Activated naive CD4-positive, alpha-beta T cell treated with anti-CD3 and anti-CD28 coated beads, Interleukin-2, amount 50 U/mL, for 24 hours (primary cell): ENCODE data around the gene TP63.
"Not testable (repeated sequence)": the region's sequence is repeated elsewhere in the genome, so short reads cannot be mapped to it uniquely, and the experiment has no call there.

Experiments
- H3K27ac Mint-ChIP-seq: one replicate; pipeline ENCODE4 v1.8.0; 2021; ENCODE audit warnings: mild to moderate bottlenecking, mixed read lengths
- H3K27me3 Mint-ChIP-seq: one replicate; pipeline ENCODE4 v1.8.0; 2021; ENCODE audit warnings: mixed read lengths
- H3K36me3 Mint-ChIP-seq: one replicate; pipeline ENCODE4 v1.8.0; 2021; ENCODE audit warnings: mixed read lengths
- H3K4me1 Mint-ChIP-seq: one replicate; pipeline ENCODE4 v1.8.0; 2021; ENCODE audit warnings: mixed read lengths
- H3K4me3 Mint-ChIP-seq: one replicate; pipeline ENCODE4 v1.8.0; 2021; ENCODE audit warnings: mild to moderate bottlenecking, mixed read lengths
- H3K9me3 Mint-ChIP-seq: one replicate; pipeline ENCODE4 v1.8.0; 2021; ENCODE audit warnings: mixed read lengths

TP63 gene

GRCh38 chr3:189721873-189722665 lies 90.9 kb downstream of the TP63 start:
- H3K4me1 Mint-ChIP-seq, result no peaks in the 10 kb centered on the region
- no peak overlapping the region for H3K4me3 Mint-ChIP-seq
- no peaks in the 10 kb centered on the region for H3K27me3 Mint-ChIP-seq
- no peaks in the 10 kb centered on the region for H3K36me3 Mint-ChIP-seq
- H3K9me3 Mint-ChIP-seq, result no peaks in the 10 kb centered on the region
- no peak overlapping the region for H3K27ac Mint-ChIP-seq

DNA sequence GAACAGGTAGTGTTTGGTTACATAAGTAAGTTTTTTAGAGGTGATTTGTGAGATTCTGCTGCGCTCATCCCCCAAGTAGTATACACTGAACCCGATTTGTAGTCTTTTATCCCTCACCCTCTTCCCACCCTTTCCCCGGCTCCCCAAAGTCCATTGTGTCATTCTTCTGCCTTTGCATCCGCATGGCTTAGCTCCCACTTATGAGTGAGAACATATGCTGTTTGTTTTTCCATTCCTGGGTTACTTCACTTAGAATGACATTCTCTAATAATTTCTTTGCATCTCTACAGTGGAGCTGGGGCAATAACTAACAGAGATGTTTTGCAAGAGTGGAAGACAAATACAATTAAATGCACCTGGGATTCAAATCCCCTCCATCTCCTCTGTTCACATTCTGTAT lies 93.2 kb downstream of the TP63 start:
- Mint-ChIP-seq H3K36me3 (no peaks in the 10 kb centered on the region), H3K27ac (no peak overlapping the region), H3K27me3 (no peaks in the 10 kb centered on the region), H3K4me3 (no peak overlapping the region), H3K4me1 (no peaks in the 10 kb centered on the region), H3K9me3 (no peaks in the 10 kb centered on the region)

DNA sequence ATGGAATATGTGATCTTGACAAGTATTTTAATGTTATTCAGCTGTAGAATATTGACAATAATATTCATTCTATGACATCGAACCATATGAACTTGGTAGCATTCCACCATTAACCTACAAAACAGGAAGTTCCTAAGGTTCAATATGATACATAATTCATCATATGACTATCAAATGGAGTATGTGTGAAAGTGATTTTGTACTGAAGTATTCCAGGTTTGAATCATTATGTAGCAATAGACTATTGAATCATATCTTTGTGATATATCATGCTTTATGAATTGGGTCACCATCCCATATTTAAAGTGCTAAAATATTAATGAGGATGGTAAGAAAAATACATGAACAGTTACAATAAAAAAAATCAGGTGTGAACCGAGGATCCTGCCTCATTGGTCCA lies 95.1 kb downstream of the TP63 start:
- no peaks in the 10 kb centered on the region for H3K9me3 Mint-ChIP-seq
- H3K36me3 Mint-ChIP-seq, result no peaks in the 10 kb centered on the region
- no peaks in the 10 kb centered on the region for H3K4me1 Mint-ChIP-seq
- no peak overlapping the region for H3K4me3 Mint-ChIP-seq
- no peaks in the 10 kb centered on the region for H3K27me3 Mint-ChIP-seq
- no peak overlapping the region for H3K27ac Mint-ChIP-seq

GRCh38 chr3:189727158-189727557 lies 96.0 kb downstream of the TP63 start:
- Mint-ChIP-seq H3K4me1 (no peaks in the 10 kb centered on the region), H3K4me3 (no peak overlapping the region), H3K27ac (no peak overlapping the region), H3K27me3 (no peaks in the 10 kb centered on the region), H3K36me3 (no peaks in the 10 kb centered on the region), H3K9me3 (no peaks in the 10 kb centered on the region)

DNA sequence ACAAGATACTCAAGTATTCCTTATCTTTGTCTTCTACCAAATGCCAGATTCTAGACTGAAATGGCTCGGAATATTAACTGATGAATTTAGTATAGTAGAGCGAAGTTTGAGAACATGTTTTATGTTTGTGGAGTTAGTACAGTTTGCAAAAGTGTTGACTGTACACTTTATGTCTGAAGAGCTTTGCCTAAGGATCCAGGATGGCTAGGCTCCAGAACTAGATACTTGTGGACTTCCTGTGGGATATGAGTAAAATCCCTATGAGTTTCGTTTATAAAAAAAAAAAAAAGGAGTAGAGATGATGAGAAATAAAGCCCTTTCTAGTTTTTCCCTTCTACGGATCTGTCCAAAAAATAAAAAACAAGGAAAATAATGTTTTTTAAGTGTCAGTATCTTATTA lies 96.7 kb downstream of the TP63 start:
- H3K36me3 Mint-ChIP-seq, result no peaks in the 10 kb centered on the region
- no peak overlapping the region for H3K4me3 Mint-ChIP-seq
- H3K9me3 Mint-ChIP-seq, result no peaks in the 10 kb centered on the region
- no peaks in the 10 kb centered on the region for H3K4me1 Mint-ChIP-seq
- H3K27me3 Mint-ChIP-seq, result no peaks in the 10 kb centered on the region
- H3K27ac Mint-ChIP-seq, result no peak overlapping the region

DNA sequence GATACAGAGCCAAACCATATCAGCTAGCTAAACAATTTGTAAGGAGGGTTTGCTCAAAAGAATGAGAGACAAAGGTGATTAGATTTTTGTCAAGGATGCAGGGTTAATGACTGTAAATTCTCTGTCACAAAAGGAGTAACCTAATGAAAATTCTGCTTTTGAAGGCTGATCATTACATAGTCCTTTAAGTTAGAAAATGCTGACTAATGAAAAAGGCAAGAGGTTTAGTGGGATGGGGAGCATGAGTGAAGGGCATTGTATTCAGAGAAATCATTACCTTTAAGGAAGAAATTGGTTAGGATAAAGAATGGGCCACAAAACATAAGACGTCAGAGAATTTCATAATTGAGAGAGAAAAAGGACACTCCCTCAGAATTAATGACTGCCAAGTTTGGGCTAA lies 97.7 kb downstream of the TP63 start:
- H3K27me3 Mint-ChIP-seq, result no peaks in the 10 kb centered on the region
- no peaks in the 10 kb centered on the region for H3K9me3 Mint-ChIP-seq
- H3K36me3 Mint-ChIP-seq, result no peaks in the 10 kb centered on the region
- no peak overlapping the region for H3K27ac Mint-ChIP-seq
- no peaks in the 10 kb centered on the region for H3K4me1 Mint-ChIP-seq
- H3K4me3 Mint-ChIP-seq, result no peak overlapping the region

GRCh38 chr3:189734061-189734460 lies 102.9 kb downstream of the TP63 start:
- H3K9me3 Mint-ChIP-seq, result no peaks in the 10 kb centered on the region
- H3K36me3 Mint-ChIP-seq, result no peaks in the 10 kb centered on the region
- no peak overlapping the region for H3K4me3 Mint-ChIP-seq
- no peak overlapping the region for H3K27ac Mint-ChIP-seq
- H3K4me1 Mint-ChIP-seq, result no peaks in the 10 kb centered on the region
- H3K27me3 Mint-ChIP-seq, result no peaks in the 10 kb centered on the region

GRCh38 chr3:189735913-189736312 lies 104.7 kb downstream of the TP63 start:
- H3K27me3 Mint-ChIP-seq, result peaks cover 2% of the 10 kb centered on the region
- no peak overlapping the region for H3K4me3 Mint-ChIP-seq
- H3K4me1 Mint-ChIP-seq, result no peaks in the 10 kb centered on the region
- no peak overlapping the region for H3K27ac Mint-ChIP-seq
- H3K36me3 Mint-ChIP-seq, result no peaks in the 10 kb centered on the region
- H3K9me3 Mint-ChIP-seq, result no peaks in the 10 kb centered on the region

DNA sequence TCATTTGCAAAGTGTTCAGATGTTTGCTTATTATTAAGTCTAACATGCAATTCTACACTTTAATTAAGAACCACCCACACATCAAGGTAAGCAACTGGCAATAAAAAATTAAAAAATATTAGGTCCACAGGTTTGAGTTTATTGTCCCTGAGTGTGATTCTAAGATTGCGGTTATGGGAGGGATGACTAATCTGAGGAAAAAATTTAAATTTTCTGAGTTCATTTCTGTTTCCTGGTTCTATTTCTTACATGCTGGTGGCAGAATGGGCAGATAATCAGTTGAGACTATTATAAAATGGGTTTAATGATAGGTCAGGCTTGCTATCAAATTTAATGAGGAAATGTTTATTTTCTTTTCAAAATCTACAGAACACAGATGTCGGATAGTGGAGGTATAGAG lies 105.9 kb downstream of the TP63 start:
- Mint-ChIP-seq H3K4me3 (no peak overlapping the region), H3K27me3 (peaks cover 2% of the 10 kb centered on the region), H3K36me3 (no peaks in the 10 kb centered on the region), H3K4me1 (no peaks in the 10 kb centered on the region), H3K9me3 (no peaks in the 10 kb centered on the region), H3K27ac (no peak overlapping the region)

DNA sequence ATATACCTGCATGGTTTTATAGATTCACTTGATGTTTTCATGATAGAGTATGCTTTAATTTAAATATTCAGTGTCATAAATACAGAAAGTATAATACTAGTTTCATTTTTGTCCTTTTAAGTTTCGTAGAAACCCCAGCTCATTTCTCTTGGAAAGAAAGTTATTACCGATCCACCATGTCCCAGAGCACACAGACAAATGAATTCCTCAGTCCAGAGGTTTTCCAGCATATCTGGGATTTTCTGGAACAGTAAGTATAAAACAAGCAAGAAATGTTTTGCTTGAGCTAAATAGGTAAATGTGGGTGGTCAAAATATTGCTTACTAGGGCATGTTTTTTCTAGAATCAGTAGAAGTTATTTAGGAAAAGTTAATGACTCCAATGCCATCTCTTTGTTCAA lies 106.4 kb downstream of the TP63 start:
- no peak overlapping the region for H3K27ac Mint-ChIP-seq
- H3K4me1 Mint-ChIP-seq, result no peaks in the 10 kb centered on the region
- H3K4me3 Mint-ChIP-seq, result no peak overlapping the region
- peaks cover 5% of the 10 kb centered on the region for H3K9me3 Mint-ChIP-seq
- peaks cover 2% of the 10 kb centered on the region for H3K27me3 Mint-ChIP-seq
- peaks cover 3% of the 10 kb centered on the region for H3K36me3 Mint-ChIP-seq

DNA sequence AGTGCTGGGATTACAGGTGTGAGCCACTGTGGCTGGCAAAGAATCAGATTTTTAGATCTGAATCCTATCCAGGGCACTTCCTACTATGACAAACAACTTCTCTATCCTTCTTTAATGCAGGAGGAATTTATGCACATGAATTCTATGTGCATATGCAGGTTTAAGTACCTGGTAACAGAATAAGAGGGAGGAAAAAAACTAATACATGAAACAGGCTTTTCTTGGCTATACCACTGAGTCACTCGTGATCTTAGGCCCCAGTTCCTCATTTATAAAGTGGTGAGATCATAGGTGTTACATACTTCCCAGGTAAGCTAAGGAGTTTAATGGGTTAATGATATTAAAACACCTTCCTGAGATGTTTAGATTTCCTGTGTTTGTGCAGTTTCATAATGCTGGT lies 108.2 kb downstream of the TP63 start:
- H3K36me3 Mint-ChIP-seq, result peaks cover 4% of the 10 kb centered on the region
- H3K27me3 Mint-ChIP-seq, result peaks cover 2% of the 10 kb centered on the region
- H3K4me3 Mint-ChIP-seq, result no peak overlapping the region
- H3K9me3 Mint-ChIP-seq, result peaks cover 6% of the 10 kb centered on the region
- H3K4me1 Mint-ChIP-seq, result no peaks in the 10 kb centered on the region
- H3K27ac Mint-ChIP-seq, result no peak overlapping the region

DNA sequence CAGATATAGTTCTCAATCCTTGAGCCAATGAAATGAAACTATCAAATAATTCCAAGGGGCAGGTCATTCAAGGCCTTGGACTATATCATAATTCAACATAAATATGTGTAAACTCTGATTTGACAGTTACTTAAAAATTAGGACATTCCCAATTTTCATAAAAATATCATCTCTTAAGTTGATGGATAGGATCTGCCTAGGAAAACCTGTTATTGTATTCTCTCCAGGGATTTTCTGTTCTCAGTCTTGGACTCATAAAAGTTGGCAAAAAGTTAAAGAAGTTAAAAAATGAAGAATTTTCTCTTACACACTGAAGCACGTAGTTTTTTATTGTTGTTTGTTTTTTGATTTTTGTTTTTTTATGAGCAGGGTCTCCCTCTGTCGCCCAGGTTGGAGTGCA lies 109.0 kb downstream of the TP63 start:
- Mint-ChIP-seq H3K9me3 (peaks cover 6% of the 10 kb centered on the region), H3K27ac (no peak overlapping the region), H3K4me3 (no peak overlapping the region), H3K4me1 (no peaks in the 10 kb centered on the region), H3K27me3 (peaks cover 2% of the 10 kb centered on the region), H3K36me3 (peaks cover 4% of the 10 kb centered on the region)

- Mint-ChIP-seq H3K4me3 (no peak overlapping the region), H3K27me3 (peaks cover 2% of the 10 kb centered on the region), H3K27ac (no peak overlapping the region), H3K9me3 (peaks cover 6% of the 10 kb centered on the region), H3K36me3 (peaks cover 6% of the 10 kb centered on the region), H3K4me1 (no peaks in the 10 kb centered on the region)
Measured at GRCh38 chr3:189744235-189744634, 113.0 kb downstream of the TP63 start.

DNA sequence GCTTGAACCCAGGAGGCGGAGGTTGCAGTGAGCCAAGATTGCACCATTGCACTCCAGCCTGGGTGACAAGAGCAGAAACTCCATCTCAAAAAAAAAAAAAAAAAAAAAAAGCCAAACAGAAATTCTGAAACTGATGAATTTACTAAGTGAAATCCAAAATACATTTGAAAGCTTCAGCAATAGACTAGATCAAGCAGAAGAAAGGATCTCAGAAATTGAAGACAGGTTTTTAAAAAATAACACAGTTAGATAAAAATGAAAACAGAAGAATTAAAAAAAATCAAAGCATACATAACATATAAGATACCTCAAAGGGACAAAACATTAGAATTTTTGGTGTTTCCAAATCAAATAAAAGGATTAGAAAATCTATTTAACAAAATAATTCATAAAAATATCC lies 114.4 kb downstream of the TP63 start:
- peaks cover 6% of the 10 kb centered on the region for H3K36me3 Mint-ChIP-seq
- H3K27ac Mint-ChIP-seq, result no peak overlapping the region
- H3K4me3 Mint-ChIP-seq, result no peak overlapping the region
- no peaks in the 10 kb centered on the region for H3K27me3 Mint-ChIP-seq
- no peaks in the 10 kb centered on the region for H3K4me1 Mint-ChIP-seq
- H3K9me3 Mint-ChIP-seq, result peaks cover 6% of the 10 kb centered on the region

- Mint-ChIP-seq H3K36me3 (peaks cover 2% of the 10 kb centered on the region), H3K4me1 (no peaks in the 10 kb centered on the region), H3K9me3 (no peaks in the 10 kb centered on the region), H3K27ac (no peak overlapping the region), H3K4me3 (no peak overlapping the region), H3K27me3 (no peaks in the 10 kb centered on the region)
Measured at GRCh38 chr3:189748046-189748445, 116.9 kb downstream of the TP63 start.

DNA sequence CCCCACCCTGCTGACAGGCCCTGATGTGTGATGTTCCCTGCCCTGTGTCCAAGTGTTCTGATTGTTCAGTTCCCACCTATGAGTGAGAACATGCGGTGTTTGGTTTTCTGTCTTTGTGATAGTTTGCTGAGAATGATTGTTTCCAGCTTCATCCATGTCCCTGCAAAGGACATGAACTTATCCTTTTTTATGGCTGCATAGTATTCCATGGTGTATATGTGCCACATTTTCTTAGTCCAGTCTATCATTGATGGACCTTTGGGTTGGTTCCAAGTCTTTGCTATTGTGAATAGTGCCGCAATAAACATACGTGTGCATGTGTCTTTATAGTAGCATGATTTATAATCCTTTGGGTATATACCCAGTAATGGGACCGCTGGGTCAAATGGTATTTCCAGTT lies 119.8 kb downstream of the TP63 start:
- H3K36me3 Mint-ChIP-seq, H3K4me1 Mint-ChIP-seq, H3K27me3 Mint-ChIP-seq, H3K4me3 Mint-ChIP-seq, H3K9me3 Mint-ChIP-seq, H3K27ac Mint-ChIP-seq: not testable (repeated sequence)

- Mint-ChIP-seq H3K4me1 (no peaks in the 10 kb centered on the region), H3K27me3 (no peaks in the 10 kb centered on the region), H3K36me3 (no peaks in the 10 kb centered on the region), H3K4me3 (no peak overlapping the region), H3K9me3 (no peaks in the 10 kb centered on the region), H3K27ac (no peak overlapping the region)
Measured at GRCh38 chr3:189754356-189754755, 123.2 kb downstream of the TP63 start.
